ENCODE data around the gene GLT1D1. TPM values are rescaled to one million over a fixed set of nuclear protein-coding genes. Genes with fewer than 3 reads are reported as not detected.

Gene GLT1D1
- total and polyA plus RNA-seq, 2 donors (not counting 3 experiments of a cell fraction or from before 2014, with no cell fraction given): not detected

GRCh38 chr12:128938886-128939285, 85.6 kb downstream of the GLT1D1 start:
- dilution Hi-C loops (cut with MboI; ENCODE audit: extremely low pct_ligation_motif_present, low sequenced_read_pairs): no loop called here
- POLR2A ChIA-PET: no interaction called here
- CTCF ChIA-PET: no interaction called here

DNA sequence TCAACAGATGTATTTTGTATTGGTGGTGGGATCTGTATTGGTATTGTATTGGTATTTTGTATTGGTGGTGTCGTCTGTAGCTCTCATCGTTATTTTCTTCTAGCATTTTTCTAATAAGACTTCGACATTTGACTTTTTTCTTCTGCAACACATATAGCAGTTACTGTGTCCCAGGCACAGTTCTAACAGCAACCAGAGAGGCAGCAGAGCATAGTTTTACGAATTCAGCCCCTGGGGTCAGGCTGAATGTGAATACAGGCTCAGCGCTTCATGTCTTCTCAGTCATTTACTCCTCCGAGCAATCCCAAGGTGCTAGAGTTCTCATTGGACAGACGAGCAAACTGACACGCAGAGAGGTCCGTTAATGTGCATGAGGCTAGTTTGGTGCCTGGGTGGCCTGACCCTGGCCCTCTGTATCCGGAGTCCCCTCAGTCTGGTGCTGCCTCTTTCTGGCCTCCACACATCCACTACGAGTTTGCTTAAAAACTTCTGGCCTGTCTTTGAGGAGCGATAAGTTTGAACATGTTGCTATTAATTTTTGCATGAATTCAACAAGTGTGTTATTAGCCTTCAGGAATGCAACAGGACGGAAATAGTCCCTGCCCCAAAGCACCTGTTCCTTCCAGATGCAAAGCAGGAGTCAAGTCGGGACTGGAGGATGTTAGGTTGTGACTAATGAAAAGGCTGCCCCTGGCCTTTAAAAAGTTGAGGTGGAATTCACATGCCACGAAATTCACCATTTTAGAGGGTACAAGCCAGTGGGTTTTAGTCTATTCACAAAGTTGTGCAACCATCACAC, 87.0 kb downstream of the GLT1D1 start:
- no peak for FAIRE-seq
- H4K20me1 ChIP-seq (replicated peaks; ENCODE audit: control insufficient read depth, extremely low read depth, insufficient read depth, low read length): no peaks in the 10 kb centered on the region

More at GRCh38 chr12:128938886-128939285, 85.6 kb downstream of the GLT1D1 start:
- H3K36me3 ChIP-seq (ENCODE audit: control insufficient read depth in 2 of 2, extremely low read depth in 1 of 2, insufficient read depth in 2 of 2, low read length in 2 of 2): no peaks in the 10 kb centered on the region
- no peak overlapping the region for H3K9ac ChIP-seq (replicated peaks; ENCODE audit: extremely low read depth, insufficient read depth, low read length)
- H3K27me3 ChIP-seq (ENCODE audit: control insufficient read depth in 2 of 2, insufficient read depth in 2 of 2, low read length in 2 of 2): no peaks in the 10 kb centered on the region
- no peak overlapping the region for H3K4me3 ChIP-seq (replicated peaks in 1 of 3; ENCODE audit: insufficient read depth in 1 of 3, low read depth in 1 of 3, low read length in 3 of 3)
- FAIRE-seq (no peak), DNase-seq (ENCODE audit: low read depth, low spot score) (no peak)
- TF ChIP-seq MYC (IDR thresholded peaks at IDR 0.05; ENCODE audit: low read depth, low read length) (no peak), POLR2AphosphoS5 (IDR thresholded peaks at IDR 0.05; ENCODE audit: insufficient read depth, low read depth, low read length) (no peak), EZH2 (IDR thresholded peaks at IDR 0.05; ENCODE audit: borderline replicate concordance, low read depth, low read length, severe bottlenecking) (no peak), JUN (IDR thresholded peaks at IDR 0.05; ENCODE audit: borderline replicate concordance, insufficient read depth, insufficient read length, low read depth) (no peak), POLR2A (IDR thresholded peaks at IDR 0.05; ENCODE audit: low read depth, low read length) (no peak), FOS (IDR thresholded peaks at IDR 0.05; ENCODE audit: borderline replicate concordance, insufficient read depth, low read length) (no peak)
- TF ChIP-seq, protein P1, sequence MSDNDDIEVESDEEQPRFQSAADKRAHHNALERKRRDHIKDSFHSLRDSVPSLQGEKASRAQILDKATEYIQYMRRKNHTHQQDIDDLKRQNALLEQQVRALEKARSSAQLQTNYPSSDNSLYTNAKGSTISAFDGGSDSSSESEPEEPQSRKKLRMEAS (IDR thresholded peaks at IDR 0.05; ENCODE audit: insufficient read depth, insufficient read length): no peak
- peaks cover 3% of the 10 kb centered on the region for H3K9me3 ChIP-seq (replicated peaks; ENCODE audit: control insufficient read depth, insufficient read depth, low read length)
- no peaks in the 10 kb centered on the region for H4K20me1 ChIP-seq (replicated peaks; ENCODE audit: control insufficient read depth, extremely low read depth, insufficient read depth, low read length)
- H3K27ac ChIP-seq (ENCODE audit: insufficient read depth, low read depth, low read length): no peak overlapping the region
- no peaks in the 10 kb centered on the region for H3K9me1 ChIP-seq (replicated peaks; ENCODE audit: control insufficient read depth, extremely low read depth, insufficient read depth, low read length)
- no peak overlapping the region for H3K4me2 ChIP-seq (ENCODE audit: insufficient read depth, low read length)
- intact Hi-C loops (cut with micrococcal nuclease): no loop called here
- no peaks in the 10 kb centered on the region for H3K4me1 ChIP-seq (ENCODE audit: control insufficient read depth, extremely low read depth, insufficient read depth, low read length)
- no peak overlapping the region for H2AFZ ChIP-seq (ENCODE audit: low read depth, low read length)
- H3K79me2 ChIP-seq (ENCODE audit: control insufficient read depth, insufficient read depth, low read length): no peaks in the 10 kb centered on the region
- BruUV-seq (replicated peaks): no TSS peak

More for the DNA sequence above, 87.0 kb downstream of the GLT1D1 start:
- Histone ChIP-seq H3K4me2 (ENCODE audit: insufficient read depth, low read length) (no peak overlapping the region), H3K9me1 (replicated peaks; ENCODE audit: control insufficient read depth, extremely low read depth, insufficient read depth, low read length) (no peaks in the 10 kb centered on the region), H3K27ac (ENCODE audit: insufficient read depth, low read depth, low read length) (no peak overlapping the region), H2AFZ (ENCODE audit: low read depth, low read length) (no peak overlapping the region), H3K27me3 (ENCODE audit: control insufficient read depth in 2 of 2, insufficient read depth in 2 of 2, low read length in 2 of 2) (no peaks in the 10 kb centered on the region), H3K79me2 (ENCODE audit: control insufficient read depth, insufficient read depth, low read length) (no peaks in the 10 kb centered on the region), H3K36me3 (ENCODE audit: control insufficient read depth in 2 of 2, extremely low read depth in 1 of 2, insufficient read depth in 2 of 2, low read length in 2 of 2) (no peaks in the 10 kb centered on the region), H3K9me3 (replicated peaks; ENCODE audit: control insufficient read depth, insufficient read depth, low read length) (peaks cover 3% of the 10 kb centered on the region), H3K9ac (replicated peaks; ENCODE audit: extremely low read depth, insufficient read depth, low read length) (no peak overlapping the region), H3K4me3 (replicated peaks in 1 of 3; ENCODE audit: insufficient read depth in 1 of 3, low read depth in 1 of 3, low read length in 3 of 3) (no peak overlapping the region), H3K4me1 (ENCODE audit: control insufficient read depth, extremely low read depth, insufficient read depth, low read length) (no peaks in the 10 kb centered on the region)
- dilution Hi-C loops (cut with MboI; ENCODE audit: extremely low pct_ligation_motif_present, low sequenced_read_pairs) (no loop called here), intact Hi-C loops (cut with micrococcal nuclease) (no loop called here)
- DNase-seq (ENCODE audit: low read depth, low spot score): no peak
- TF ChIP-seq EZH2 (IDR thresholded peaks at IDR 0.05; ENCODE audit: borderline replicate concordance, low read depth, low read length, severe bottlenecking): no peak
- TF ChIP-seq POLR2AphosphoS5 (IDR thresholded peaks at IDR 0.05; ENCODE audit: insufficient read depth, low read depth, low read length): no peak
- no peak for TF ChIP-seq CTCF (IDR thresholded peaks at IDR 0.05; ENCODE audit: extremely low read depth in 1 of 2, insufficient read depth in 1 of 2, low read depth in 1 of 2, low read length in 2 of 2)
- TF ChIP-seq, protein P1 (IDR thresholded peaks at IDR 0.05; ENCODE audit: insufficient read depth, insufficient read length): no peak
- no peak for TF ChIP-seq JUN (IDR thresholded peaks at IDR 0.05; ENCODE audit: borderline replicate concordance, insufficient read depth, insufficient read length, low read depth)
- TF ChIP-seq FOS (IDR thresholded peaks at IDR 0.05; ENCODE audit: borderline replicate concordance, insufficient read depth, low read length): no peak
- no peak for TF ChIP-seq POLR2A (IDR thresholded peaks at IDR 0.05; ENCODE audit: low read depth, low read length)
- no peak for TF ChIP-seq MYC (IDR thresholded peaks at IDR 0.05; ENCODE audit: low read depth, low read length)
- no peak for TF ChIP-seq GATA2 (IDR thresholded peaks at IDR 0.05; ENCODE audit: insufficient read depth, insufficient read length, low read depth, low read length)
- ChIA-PET CTCF (no interaction called here), POLR2A (no interaction called here)
- no TSS peak for BruUV-seq (replicated peaks)

Measured in endothelial cell of umbilical vein (primary cell).